GM10248 (cell line): ENCODE data around the gene CRLF1.

ENCODE experiments used
- CTCF ChIA-PET: fragments of 300-600 bp; sonication (Branson Sonifier 250); formaldehyde crosslinking; extraction: SDS; loops from one replicate; lab custom pipeline; 2021; ENCODE audit warnings: antibody characterized with exemption; lab: Yijun Ruan, JAX
- POLR2A ChIA-PET: fragments of 350-650 bp; sonication (Branson Sonifier 250); formaldehyde crosslinking; extraction: SDS; loops from one replicate; lab custom pipeline; 2020; ENCODE audit warnings: antibody characterized with exemption; lab: Yijun Ruan, JAX
- DNase-seq: peaks from one replicate; pipeline ENCODE4 v3.0.0; 2012; ENCODE audit errors: extremely low spot score
- TF ChIP-seq, protein P1 (sequence below): IDR thresholded peaks from 2 replicates; pipeline ENCODE4 v1.5.1; 2012; ENCODE audit warnings: mild to moderate bottlenecking, low read depth; ENCODE audit errors: extremely low read depth, missing control alignments, control extremely low read depth

Gene CRLF1

GRCh38 chr19:18586306-18586705, 20.3 kb downstream of the CRLF1 start:
- POLR2A ChIA-PET: interaction anchor here (0.6 to 1.1 kb wide), 2 partner anchors 9 to 32 kb away, joined by 3 to 4 read pairs; no protein-coding TSS in a partner anchor
- TF ChIP-seq, protein P1, sequence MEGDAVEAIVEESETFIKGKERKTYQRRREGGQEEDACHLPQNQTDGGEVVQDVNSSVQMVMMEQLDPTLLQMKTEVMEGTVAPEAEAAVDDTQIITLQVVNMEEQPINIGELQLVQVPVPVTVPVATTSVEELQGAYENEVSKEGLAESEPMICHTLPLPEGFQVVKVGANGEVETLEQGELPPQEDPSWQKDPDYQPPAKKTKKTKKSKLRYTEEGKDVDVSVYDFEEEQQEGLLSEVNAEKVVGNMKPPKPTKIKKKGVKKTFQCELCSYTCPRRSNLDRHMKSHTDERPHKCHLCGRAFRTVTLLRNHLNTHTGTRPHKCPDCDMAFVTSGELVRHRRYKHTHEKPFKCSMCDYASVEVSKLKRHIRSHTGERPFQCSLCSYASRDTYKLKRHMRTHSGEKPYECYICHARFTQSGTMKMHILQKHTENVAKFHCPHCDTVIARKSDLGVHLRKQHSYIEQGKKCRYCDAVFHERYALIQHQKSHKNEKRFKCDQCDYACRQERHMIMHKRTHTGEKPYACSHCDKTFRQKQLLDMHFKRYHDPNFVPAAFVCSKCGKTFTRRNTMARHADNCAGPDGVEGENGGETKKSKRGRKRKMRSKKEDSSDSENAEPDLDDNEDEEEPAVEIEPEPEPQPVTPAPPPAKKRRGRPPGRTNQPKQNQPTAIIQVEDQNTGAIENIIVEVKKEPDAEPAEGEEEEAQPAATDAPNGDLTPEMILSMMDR: no peak
- no peak for DNase-seq
- CTCF ChIA-PET: interaction anchor here (1.0 to 7.9 kb wide), 7 partner anchors 8 to 136 kb away, joined by 3 to 111 read pairs (median 4); partner anchors contain the start of genes FKBP8 and UBA52

GRCh38 chr19:18580311-18580710, 26.3 kb downstream of the CRLF1 start:
- ChIA-PET POLR2A (interaction anchor here (1.2 kb wide), 1 partner anchor 9 kb away, joined by 3 read pairs; no protein-coding TSS in a partner anchor), CTCF (interaction anchor here (2.2 to 10.9 kb wide), 2 partner anchors 8 to 14 kb away, joined by 4 to 111 read pairs; partner anchors contain the start of gene REX1BD)
- no peak for DNase-seq
- TF ChIP-seq, protein P1: no peak

GRCh38 chr19:18577365-18577914, 29.2 kb downstream of the CRLF1 start:
- ChIA-PET CTCF (interaction anchor here (0.9 to 10.9 kb wide), 2 partner anchors 10 to 16 kb away, joined by 5 to 111 read pairs; partner anchors contain the start of gene REX1BD), POLR2A (interaction anchor here (0.8 to 1.7 kb wide), 3 partner anchors 9 to 12 kb away, joined by 3 to 9 read pairs (median 5); partner anchors contain the start of gene REX1BD)
- TF ChIP-seq, protein P1: no peak
- DNase-seq: no peak

- ChIA-PET POLR2A (interaction anchor here (0.5 to 1.7 kb wide), 3 partner anchors 13 to 21 kb away, joined by 3 to 9 read pairs (median 6); partner anchors contain the start of gene REX1BD), CTCF (interaction anchor here (10.9 kb wide), 1 partner anchor 11 kb away, joined by 111 read pairs; the partner anchor contains the start of gene REX1BD)
- DNase-seq: no peak
- TF ChIP-seq, protein P1: no peak
Observed at GRCh38 chr19:18576383-18576782, 30.2 kb downstream of the CRLF1 start.

- CTCF ChIA-PET: interaction anchor here (10.9 kb wide), 1 partner anchor 13 kb away, joined by 111 read pairs; the partner anchor contains the start of gene REX1BD
- TF ChIP-seq, protein P1: no peak
- POLR2A ChIA-PET: interaction anchor here (0.6 kb wide), 1 partner anchor 46 kb away, joined by 4 read pairs; no protein-coding TSS in a partner anchor
- DNase-seq: no peak
Observed at GRCh38 chr19:18574691-18575291, 31.8 kb downstream of the CRLF1 start.

DNA sequence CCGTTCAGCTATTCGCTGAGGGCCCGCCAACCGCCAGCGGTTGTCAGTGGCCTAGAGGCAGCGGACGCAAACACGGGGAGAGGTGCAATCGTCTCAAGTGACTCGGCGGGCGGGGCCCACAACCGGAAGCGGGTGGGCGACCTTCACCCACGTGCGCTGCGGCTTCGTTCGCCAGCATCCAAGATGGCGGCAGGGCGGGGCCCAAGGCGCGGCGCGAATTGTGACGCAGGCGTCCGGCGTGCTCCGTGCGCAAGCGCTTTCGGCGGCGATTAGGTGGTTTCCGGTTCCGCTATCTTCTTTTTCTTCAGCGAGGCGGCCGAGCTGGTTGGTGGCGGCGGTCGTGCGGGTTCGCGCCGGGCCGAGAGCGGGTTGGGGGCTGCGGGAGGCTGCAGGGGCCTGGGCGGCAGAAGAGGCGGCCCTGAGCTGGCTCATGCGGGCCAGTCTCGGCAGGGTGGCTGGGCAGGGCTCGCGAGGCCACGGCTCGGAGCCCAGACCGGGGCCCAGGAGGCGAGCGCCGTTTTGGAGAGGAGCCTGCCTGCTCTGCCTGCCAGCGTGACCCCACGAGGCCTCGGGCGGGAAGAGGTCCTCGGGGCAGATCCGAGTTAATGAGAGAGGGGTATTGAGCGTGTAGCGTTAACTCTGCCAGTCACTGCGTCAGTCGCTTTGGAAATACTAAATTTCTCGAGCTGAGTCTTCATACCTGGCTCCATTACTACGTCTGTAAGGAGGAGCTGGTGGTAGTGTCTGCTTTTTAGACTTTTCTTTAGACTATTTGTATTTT, 34.8 kb downstream of the CRLF1 start, which contains the start of gene UBA52:
Gene UBA52 (plus strand): TSS at position 294 of the 781 bp plus-strand sequence. CDS start 1,444 bp downstream, outside the sequence.
- ChIA-PET CTCF (interaction anchor here (1.0 to 10.9 kb wide), 10 partner anchors 9 to 276 kb away, joined by 3 to 111 read pairs (median 6); partner anchors contain the start of genes KXD1 and REX1BD), POLR2A (interaction anchor here (0.6 to 2.6 kb wide), 6 partner anchors 9 to 348 kb away, joined by 3 to 16 read pairs (median 4); partner anchors contain the start of genes COPE, DDX49, ELL and REX1BD)
- peak; percentile 95 for DNase-seq
- TF ChIP-seq, protein P1: no peak
